GM19438 (cell line): ENCODE data around the gene IGF2BP2.
"Not testable (repeated sequence)": the region's sequence is repeated elsewhere in the genome, so short reads cannot be mapped to it uniquely, and the experiment has no call there.

Source experiments
- ATAC-seq: cut with Tn5 transposase; IDR thresholded peaks from one replicate; pipeline ENCODE4 v1.9.1; 2021; ENCODE audit warnings: low read depth; ENCODE audit not compliant: unreplicated experiment

Gene IGF2BP2

GRCh38 chr3:185825006-185825638 is at the start of gene IGF2BP2:
IGF2BP2 (minus strand) TSS chr3:185825042; CDS start chr3:185824960, 82 bp downstream.
- ATAC-seq = peak; percentile 72

GRCh38 chr3:185874119-185874518 is 49.3 kb upstream of the IGF2BP2 start:
- no peak for ATAC-seq

GRCh38 chr3:185867650-185868049 is 42.8 kb upstream of the IGF2BP2 start:
- ATAC-seq = no peak

DNA sequence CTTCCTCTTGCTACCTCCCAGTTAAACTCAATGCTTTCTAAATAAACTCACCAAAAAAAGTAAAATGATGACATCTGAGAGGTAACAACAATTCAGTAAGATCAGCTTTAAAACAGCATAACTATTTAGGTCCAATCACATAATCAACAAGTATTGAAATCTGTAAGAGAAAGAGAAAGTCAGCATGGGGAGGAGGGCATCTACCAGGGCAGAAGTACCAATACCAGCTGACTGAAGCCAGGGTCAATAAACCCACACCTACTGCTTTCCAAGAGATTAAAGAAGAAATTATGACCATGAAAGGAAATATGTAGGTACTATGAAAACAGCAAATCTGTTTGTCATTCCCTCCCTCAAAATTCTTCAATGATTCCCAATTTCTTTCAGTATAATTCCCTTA is 42.2 kb upstream of the IGF2BP2 start:
- ATAC-seq = no peak

- ATAC-seq = no peak
These were observed 41.7 kb upstream of the IGF2BP2 start for GRCh38 chr3:185866555-185866954.

DNA sequence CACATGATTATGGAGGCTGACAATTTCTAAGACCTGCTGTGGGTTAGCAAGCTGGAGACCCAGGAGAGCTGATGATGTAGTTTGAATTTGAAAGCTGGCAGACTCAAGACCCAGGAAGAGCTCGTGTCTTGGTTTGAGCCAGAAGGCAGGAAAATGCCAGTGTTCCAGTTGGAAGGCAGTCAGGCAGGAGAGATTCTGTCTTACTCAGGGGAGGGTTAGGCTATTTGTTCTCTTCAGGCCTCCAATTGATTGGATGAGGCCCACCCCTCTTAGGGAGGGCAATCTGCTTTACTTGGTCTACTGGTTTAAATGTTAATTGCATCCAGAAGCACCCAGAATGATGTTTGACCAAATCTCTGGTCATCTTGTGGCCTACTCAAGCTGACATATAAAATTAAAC is 40.4 kb upstream of the IGF2BP2 start:
- no peak for ATAC-seq

DNA sequence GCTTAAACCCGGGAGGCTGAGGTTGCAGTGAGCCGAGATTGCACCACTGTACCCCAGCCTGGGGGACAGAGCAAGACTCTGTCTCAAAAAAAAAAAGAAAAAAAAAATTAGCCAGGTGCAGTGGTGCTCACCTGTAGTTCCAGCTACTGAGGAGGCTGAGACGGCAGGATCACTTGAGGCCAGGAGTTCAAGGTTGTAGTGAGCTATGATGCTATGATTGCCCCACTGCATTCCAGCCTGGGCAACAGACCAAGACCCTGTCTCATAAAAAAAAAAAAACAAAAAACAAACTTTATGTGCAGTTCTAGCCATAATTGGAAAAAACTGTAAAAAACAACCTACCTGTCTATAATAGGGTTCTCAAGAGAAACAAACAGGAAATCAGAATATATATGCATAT is 39.9 kb upstream of the IGF2BP2 start:
- no peak for ATAC-seq

GRCh38 chr3:185862920-185863319 is 38.1 kb upstream of the IGF2BP2 start:
- no peak for ATAC-seq

GRCh38 chr3:185859294-185859972 is 34.6 kb upstream of the IGF2BP2 start:
- no peak for ATAC-seq

DNA sequence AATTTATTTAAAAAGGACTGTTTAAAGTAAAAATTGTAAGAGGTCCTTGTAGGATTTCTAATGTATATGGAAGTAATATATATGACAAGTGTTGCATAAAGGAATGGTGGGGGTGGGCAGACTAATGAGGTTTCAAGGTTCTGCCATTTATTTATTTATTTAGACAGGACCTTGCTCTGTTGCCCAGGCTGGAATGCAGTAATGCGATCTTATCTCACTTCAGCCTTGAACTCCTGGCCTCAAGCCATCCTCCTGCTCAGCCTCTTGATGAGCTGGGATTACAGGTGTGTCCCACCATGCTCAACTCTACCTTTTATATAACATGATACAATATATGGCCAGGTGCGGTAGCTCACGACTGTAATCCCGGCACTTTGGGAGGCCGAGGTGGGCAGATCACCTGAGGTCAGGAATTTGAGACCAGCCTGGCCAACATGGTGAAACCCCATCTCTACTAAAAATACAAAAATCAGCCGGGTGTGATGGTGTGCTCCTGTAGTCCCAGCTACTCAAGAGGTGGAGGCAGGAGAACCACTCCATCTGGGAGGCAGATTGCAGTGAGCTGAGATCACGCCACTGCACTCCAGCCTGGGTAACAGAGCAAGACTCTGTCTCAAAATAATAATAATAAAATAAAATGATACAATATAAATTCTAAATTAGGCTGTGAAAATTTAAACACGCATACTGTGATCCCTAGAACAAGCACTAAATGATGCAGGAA is 33.8 kb upstream of the IGF2BP2 start:
- ATAC-seq = no peak

GRCh38 chr3:185857208-185857607 is 32.4 kb upstream of the IGF2BP2 start:
- no peak for ATAC-seq

GRCh38 chr3:185856652-185857051 is 31.8 kb upstream of the IGF2BP2 start:
- no peak for ATAC-seq

- ATAC-seq = not testable (repeated sequence)
These were observed 28.9 kb upstream of the IGF2BP2 start for GRCh38 chr3:185853771-185854170.

GRCh38 chr3:185852635-185853034 is 27.8 kb upstream of the IGF2BP2 start:
- ATAC-seq = no peak

GRCh38 chr3:185851959-185852358 is 27.1 kb upstream of the IGF2BP2 start:
- no peak for ATAC-seq

DNA sequence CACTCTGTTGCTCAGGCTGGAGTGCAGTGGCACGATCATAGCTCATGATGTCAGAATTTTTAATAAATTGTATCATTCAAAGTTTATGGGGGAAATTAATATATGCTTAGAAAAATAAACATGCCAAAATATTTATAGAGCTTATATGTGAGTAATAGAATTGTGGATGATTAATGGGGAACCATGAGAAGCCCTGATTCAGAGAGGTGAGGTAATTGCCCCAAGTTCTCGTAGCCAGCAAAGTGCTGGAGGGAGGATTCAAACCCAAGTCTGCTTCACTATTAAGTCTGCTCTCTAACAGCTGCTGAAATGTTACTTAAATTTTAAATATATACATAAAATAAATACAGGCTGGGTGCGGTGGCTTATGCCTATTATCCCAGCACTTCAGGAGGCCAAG is 26.2 kb upstream of the IGF2BP2 start:
- ATAC-seq = no peak

DNA sequence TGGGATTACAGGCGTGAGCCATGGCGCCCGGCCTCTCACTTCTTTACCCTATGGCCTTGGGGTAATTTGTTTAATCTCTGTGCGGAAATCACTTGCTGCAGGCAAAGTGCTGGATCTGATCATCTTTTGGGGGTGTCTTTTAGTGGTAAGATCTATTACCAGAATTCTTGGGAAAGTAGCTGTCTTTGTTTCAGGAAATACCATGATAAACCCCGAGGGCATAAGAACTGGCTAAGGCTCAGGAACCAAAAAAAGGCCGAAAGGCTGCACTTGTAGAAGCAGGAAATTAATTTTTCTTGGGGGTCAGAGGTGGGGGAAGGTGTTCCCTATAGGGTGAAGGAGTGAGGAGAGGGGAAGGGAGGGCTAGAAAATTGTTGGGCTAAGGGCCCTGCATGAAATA is 22.7 kb upstream of the IGF2BP2 start:
- no peak for ATAC-seq

DNA sequence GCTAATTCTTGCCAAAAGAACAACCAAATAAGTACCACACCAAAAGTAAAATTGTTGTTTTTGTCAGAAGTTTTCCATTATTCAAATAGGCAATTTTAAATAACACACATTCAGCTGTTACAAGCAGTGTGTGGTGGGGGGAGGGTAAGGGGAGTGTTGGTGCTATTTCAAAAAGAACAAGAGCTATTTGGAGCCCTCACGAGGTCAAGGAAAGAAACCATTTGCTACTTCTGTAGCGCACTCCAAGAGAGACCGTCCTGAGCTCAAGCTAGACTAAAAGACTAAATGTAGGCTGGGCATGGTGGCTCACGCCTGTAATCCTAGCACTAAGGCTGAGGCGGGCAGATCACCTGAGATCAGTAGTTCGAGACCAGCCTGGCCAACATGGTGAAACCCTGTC is 21.2 kb upstream of the IGF2BP2 start:
- no peak for ATAC-seq

DNA sequence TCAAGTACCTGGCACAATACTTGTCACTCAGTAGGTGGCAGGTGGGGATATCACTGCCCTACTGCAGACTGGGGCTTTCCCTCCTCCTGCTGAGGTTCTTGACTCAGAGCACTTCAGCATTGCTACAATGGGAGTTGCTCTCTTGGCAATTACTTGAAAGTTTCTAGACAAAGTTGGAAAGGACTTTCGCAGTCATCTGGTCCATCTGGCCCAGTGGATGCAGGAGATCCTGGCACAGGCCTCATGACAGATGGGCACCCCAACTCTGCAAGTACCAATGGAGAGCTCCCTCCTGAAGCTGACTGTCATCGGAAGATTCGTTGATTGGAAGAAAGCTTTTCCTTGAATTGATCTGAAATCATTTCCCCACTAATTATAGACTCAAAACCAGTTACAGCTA is 19.2 kb upstream of the IGF2BP2 start:
- ATAC-seq = no peak

- no peak for ATAC-seq
These were observed 18.8 kb upstream of the IGF2BP2 start for GRCh38 chr3:185843635-185844034.

- no peak for ATAC-seq
These were observed 18.3 kb upstream of the IGF2BP2 start for GRCh38 chr3:185843126-185843525.

GRCh38 chr3:185842241-185842640 is 17.4 kb upstream of the IGF2BP2 start:
- ATAC-seq = no peak
